ENCODE data around the gene CACNG7. TPM values are rescaled to one million over a fixed set of nuclear protein-coding genes. Genes with fewer than 3 reads are reported as not detected.

Gene CACNG7
- total and polyA plus RNA-seq, 2 experiments from 2014 or later = 0.11 to 0.60 TPM

- no peak for TF ChIP-seq CTCF (IDR thresholded peaks at IDR 0.05; ENCODE audit: low read depth, low read length)
- no peak overlapping the region for H3K27ac ChIP-seq
- H3K9me3 ChIP-seq (ENCODE audit: low read depth) = no peaks in the 10 kb centered on the region
- H3K4me1 ChIP-seq (ENCODE audit: low read depth) = no peaks in the 10 kb centered on the region
- H3K36me3 ChIP-seq = peaks cover 13% of the 10 kb centered on the region
- no peak overlapping the region for H3K4me3 ChIP-seq
- H3K27me3 ChIP-seq = no peaks in the 10 kb centered on the region
- no peak for DNase-seq (ENCODE audit: low read depth in 1 of 2, low spot score in 1 of 2)
Measured at GRCh38 chr19:53871454-53871853, 37.6 kb upstream of the CACNG7 start.

GRCh38 chr19:53872762-53873161 lies 36.3 kb upstream of the CACNG7 start:
- no peak for TF ChIP-seq CTCF (IDR thresholded peaks at IDR 0.05; ENCODE audit: low read depth, low read length)
- peaks cover 13% of the 10 kb centered on the region for H3K36me3 ChIP-seq
- H3K27ac ChIP-seq = no peak overlapping the region
- H3K9me3 ChIP-seq (ENCODE audit: low read depth) = no peaks in the 10 kb centered on the region
- no peak for DNase-seq (ENCODE audit: low read depth in 1 of 2, low spot score in 1 of 2)
- H3K27me3 ChIP-seq = no peaks in the 10 kb centered on the region
- H3K4me3 ChIP-seq = no peak overlapping the region
- no peaks in the 10 kb centered on the region for H3K4me1 ChIP-seq (ENCODE audit: low read depth)

DNA sequence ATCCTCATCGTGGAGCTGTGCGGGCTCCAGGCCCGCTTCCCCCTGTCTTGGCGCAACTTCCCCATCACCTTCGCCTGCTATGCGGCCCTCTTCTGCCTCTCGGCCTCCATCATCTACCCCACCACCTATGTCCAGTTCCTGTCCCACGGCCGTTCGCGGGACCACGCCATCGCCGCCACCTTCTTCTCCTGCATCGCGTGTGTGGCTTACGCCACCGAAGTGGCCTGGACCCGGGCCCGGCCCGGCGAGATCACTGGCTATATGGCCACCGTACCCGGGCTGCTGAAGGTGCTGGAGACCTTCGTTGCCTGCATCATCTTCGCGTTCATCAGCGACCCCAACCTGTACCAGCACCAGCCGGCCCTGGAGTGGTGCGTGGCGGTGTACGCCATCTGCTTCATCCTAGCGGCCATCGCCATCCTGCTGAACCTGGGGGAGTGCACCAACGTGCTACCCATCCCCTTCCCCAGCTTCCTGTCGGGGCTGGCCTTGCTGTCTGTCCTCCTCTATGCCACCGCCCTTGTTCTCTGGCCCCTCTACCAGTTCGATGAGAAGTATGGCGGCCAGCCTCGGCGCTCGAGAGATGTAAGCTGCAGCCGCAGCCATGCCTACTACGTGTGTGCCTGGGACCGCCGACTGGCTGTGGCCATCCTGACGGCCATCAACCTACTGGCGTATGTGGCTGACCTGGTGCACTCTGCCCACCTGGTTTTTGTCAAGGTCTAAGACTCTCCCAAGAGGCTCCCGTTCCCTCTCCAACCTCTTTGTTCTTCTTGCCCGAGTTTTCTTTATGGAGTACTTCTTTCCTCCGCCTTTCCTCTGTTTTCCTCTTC lies 35.1 kb upstream of the CACNG7 start:
- H3K36me3 ChIP-seq = peaks cover 13% of the 10 kb centered on the region

DNA sequence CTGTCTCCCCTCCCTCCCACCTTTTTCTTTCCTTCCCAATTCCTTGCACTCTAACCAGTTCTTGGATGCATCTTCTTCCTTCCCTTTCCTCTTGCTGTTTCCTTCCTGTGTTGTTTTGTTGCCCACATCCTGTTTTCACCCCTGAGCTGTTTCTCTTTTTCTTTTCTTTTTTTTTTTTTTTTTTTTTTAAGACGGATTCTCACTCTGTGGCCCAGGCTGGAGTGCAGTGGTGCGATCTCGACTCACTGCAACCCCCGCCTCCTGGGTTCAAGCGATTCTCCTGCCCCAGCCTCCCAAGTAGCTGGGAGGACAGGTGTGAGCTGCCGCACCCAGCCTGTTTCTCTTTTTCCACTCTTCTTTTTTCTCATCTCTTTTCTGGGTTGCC lies 34.5 kb upstream of the CACNG7 start:
- Histone ChIP-seq H3K4me3 (no peak overlapping the region), H3K36me3 (peaks cover 13% of the 10 kb centered on the region), H3K4me1 (ENCODE audit: low read depth) (no peaks in the 10 kb centered on the region), H3K9me3 (ENCODE audit: low read depth) (no peaks in the 10 kb centered on the region), H3K27ac (no peak overlapping the region), H3K27me3 (no peaks in the 10 kb centered on the region)
- no peak for DNase-seq (ENCODE audit: low read depth in 1 of 2, low spot score in 1 of 2)
- no peak for TF ChIP-seq CTCF (IDR thresholded peaks at IDR 0.05; ENCODE audit: low read depth, low read length)

More for the DNA sequence above, 35.1 kb upstream of the CACNG7 start:
- Histone ChIP-seq H3K4me1 (ENCODE audit: low read depth) (no peaks in the 10 kb centered on the region), H3K27me3 (no peaks in the 10 kb centered on the region), H3K9me3 (ENCODE audit: low read depth) (no peaks in the 10 kb centered on the region), H3K27ac (no peak overlapping the region), H3K4me3 (no peak overlapping the region)
- no peak for DNase-seq (ENCODE audit: low read depth in 1 of 2, low spot score in 1 of 2)
- no peak for TF ChIP-seq CTCF (IDR thresholded peaks at IDR 0.05; ENCODE audit: low read depth, low read length)

DNA sequence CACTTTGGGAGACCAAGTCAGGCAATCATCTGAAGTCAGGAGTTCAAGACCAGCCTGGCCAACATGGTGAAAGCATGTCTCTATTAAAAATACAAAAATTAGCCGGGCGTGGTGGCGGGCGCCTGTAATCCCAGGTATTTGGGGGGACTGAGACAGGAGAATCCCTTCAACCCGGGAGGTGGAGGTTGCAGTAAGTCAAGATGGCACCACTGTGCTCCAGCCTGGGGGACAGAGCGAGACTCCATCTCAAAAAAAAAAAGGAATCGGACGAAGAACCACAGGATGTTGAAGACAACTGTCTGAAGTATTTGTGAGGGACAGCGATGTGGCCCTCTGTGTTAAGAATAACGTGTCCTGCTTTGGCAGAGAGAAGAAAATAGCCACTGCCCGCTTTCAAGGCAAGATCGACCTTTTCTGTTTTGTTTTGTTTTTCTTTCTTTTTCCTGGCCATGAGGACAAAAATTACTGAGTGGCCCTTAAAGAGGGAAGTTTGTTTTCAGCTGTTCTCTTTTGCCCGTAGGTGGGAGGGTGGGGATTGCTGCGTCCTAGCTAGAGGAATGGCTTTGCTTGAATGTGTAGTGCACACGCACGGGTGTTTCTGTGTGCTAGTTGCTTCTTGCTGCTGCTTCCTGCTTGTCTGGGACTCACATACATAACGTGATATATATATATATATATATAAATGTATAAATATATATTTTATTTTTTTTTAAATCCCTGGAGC lies 33.3 kb upstream of the CACNG7 start:
- Histone ChIP-seq H3K27me3 (no peaks in the 10 kb centered on the region), H3K4me1 (ENCODE audit: low read depth) (no peaks in the 10 kb centered on the region), H3K4me3 (no peak overlapping the region), H3K9me3 (ENCODE audit: low read depth) (no peaks in the 10 kb centered on the region), H3K36me3 (peaks cover 13% of the 10 kb centered on the region), H3K27ac (peak overlapping the region; percentile 34)
- no peak for DNase-seq (ENCODE audit: low read depth in 1 of 2, low spot score in 1 of 2)
- TF ChIP-seq CTCF (IDR thresholded peaks at IDR 0.05; ENCODE audit: low read depth, low read length) = no peak
